DND-41 (cell line): ENCODE results near the gene CAT.

Experiments
- CTCF ChIP-seq: IDR thresholded peaks from 2 replicates; pipeline ENCODE4 v1.5.1; 2012; ENCODE audit warnings: borderline replicate concordance, low read length, moderate library complexity, mild to moderate bottlenecking; ENCODE audit not compliant: poor library complexity, severe bottlenecking; ENCODE audit errors: extremely low read depth
- EZH2 ChIP-seq: IDR thresholded peaks from 3 replicates; pipeline ENCODE4 v1.6.1; 2012; ENCODE audit warnings: borderline replicate concordance, low read depth, mild to moderate bottlenecking, moderate library complexity, low read length, inconsistent platforms; ENCODE audit not compliant: severe bottlenecking

GRCh38 chr11:34447044-34447443, 8.3 kb downstream of the CAT start:
- TF ChIP-seq CTCF (no peak), EZH2 (no peak)
